Midbrain (tissue), 1 donor: Measurements from ENCODE around the gene TRAPPC2B.
A peak's percentile ranks its signal among the peaks of the same experiment; 100 is the strongest.
"Not testable (repeated sequence)": the region's sequence is repeated elsewhere in the genome, so short reads cannot be mapped to it uniquely, and the experiment has no call there.

Experiments used
- DNase-seq: peaks from one replicate; lab custom pipeline; 2025; lab: John Stamatoyannopoulos, UW

Gene TRAPPC2B

GRCh38 chr19:57374647-57375046 is 11.3 kb downstream of the TRAPPC2B start:
- not testable (repeated sequence) for DNase-seq

GRCh38 chr19:57376151-57376550 is 12.8 kb downstream of the TRAPPC2B start:
- no peak for DNase-seq

GRCh38 chr19:57377498-57378146 is 14.3 kb downstream of the TRAPPC2B start:
- no peak for DNase-seq

- DNase-seq, result no peak
Observed at GRCh38 chr19:57380923-57381322, 17.6 kb downstream of the TRAPPC2B start.

GRCh38 chr19:57382806-57383488 is 19.6 kb downstream of the TRAPPC2B start:
- DNase-seq, result no peak

- no peak for DNase-seq
Observed at GRCh38 chr19:57389194-57389729, 25.9 kb downstream of the TRAPPC2B start.

GRCh38 chr19:57389730-57390598 is 26.6 kb downstream of the TRAPPC2B start, which contains the start of gene ZNF548:
TSS of gene ZNF548 (plus strand) at chr19:57389854. CDS start at chr19:57390100, 246 bp downstream.
- DNase-seq, result peak; percentile 99

- DNase-seq, result no peak
Observed at GRCh38 chr19:57395710-57396109, 32.4 kb downstream of the TRAPPC2B start.

GRCh38 chr19:57398868-57399267 is 35.5 kb downstream of the TRAPPC2B start:
- DNase-seq, result no peak

GRCh38 chr19:57403737-57404563 is 40.6 kb downstream of the TRAPPC2B start:
- DNase-seq, result no peak

- DNase-seq, result peak; percentile 30
Observed at GRCh38 chr19:57406516-57407123, 43.3 kb downstream of the TRAPPC2B start.

- peak; percentile 97 for DNase-seq
Observed at GRCh38 chr19:57410877-57411671, 47.7 kb downstream of the TRAPPC2B start, which contains the start of gene ZNF17. TSS of gene ZNF17 (plus strand) at chr19:57411161. CDS start at chr19:57413616, 2,455 bp downstream.
